Erythroblast (primary cell): ENCODE measurements around the gene UBE3C.
"Not testable (repeated sequence)": the region's sequence is repeated elsewhere in the genome, so short reads cannot be mapped to it uniquely, and the experiment has no call there.

Experiments used
- GATA1 ChIP-seq: IDR thresholded peaks from 2 replicates; pipeline ENCODE4 v1.6.1; 2011; ENCODE audit warnings: low read depth, mild to moderate bottlenecking, control low read depth, low read length, moderate library complexity
- POLR2A ChIP-seq: IDR thresholded peaks from 2 replicates; pipeline ENCODE4 v1.6.1; 2011; ENCODE audit warnings: mild to moderate bottlenecking, low read length

GRCh38 chr7:157130849-157131248 lies 7.9 kb upstream of the UBE3C start:
- not testable (repeated sequence) for TF ChIP-seq POLR2A, GATA1
